Inflammatory macrophage treated with lipopolysaccharide for 1 hour (primary cell): Measurements from ENCODE around the gene CDH4.

Source experiments
- DNase-seq, 2 donors: peaks; one replicate each; pipeline ENCODE4 v3.0.0-alpha.2; 2020 to 2022

The CDH4 gene

GRCh38 chr20:61588411-61589385 lies 336.6 kb downstream of the CDH4 start:
- DNase-seq = no peak

DNA sequence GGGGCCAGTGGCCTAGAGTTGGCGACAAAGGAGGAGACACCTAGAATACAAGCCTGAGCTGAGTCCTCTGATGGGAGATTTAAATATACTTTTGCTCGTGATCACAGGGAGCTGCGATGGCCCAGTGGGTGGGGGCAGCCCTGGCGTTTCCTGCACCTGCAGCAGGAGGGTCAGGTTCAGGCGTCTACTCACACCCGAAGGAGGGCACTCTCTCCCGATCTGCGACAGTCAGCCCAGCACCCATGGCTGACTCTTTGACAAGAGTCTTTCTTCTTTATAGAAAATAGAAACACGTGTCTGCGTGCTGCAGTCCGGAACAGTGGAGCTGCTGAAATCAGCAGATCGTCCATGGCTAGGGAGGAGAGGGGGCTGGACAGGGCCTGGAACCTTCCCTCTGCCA lies 338.2 kb downstream of the CDH4 start:
- DNase-seq = no peak

DNA sequence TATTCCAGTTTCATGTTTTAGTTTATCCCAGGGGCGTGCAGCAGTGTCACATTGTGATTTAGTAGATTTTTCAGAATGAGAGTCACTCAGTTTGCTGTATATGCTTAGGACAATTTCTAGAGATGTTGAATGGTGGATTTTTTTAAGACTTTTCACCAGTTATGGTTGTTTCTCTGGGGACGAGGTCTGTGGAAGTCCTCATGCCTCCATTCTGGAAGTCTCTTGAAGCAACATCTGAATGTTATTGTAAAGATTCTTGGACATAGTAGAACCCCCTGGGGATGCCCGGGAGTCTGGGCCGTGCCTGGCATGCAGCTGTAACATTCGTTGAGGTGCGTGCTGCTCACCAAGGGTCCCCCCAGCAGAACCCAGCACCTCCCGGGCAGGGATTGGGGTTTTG lies 341.5 kb downstream of the CDH4 start:
- no peak for DNase-seq

GRCh38 chr20:61594198-61594597 lies 342.1 kb downstream of the CDH4 start:
- no peak for DNase-seq

- no peak for DNase-seq
These were observed 343.2 kb downstream of the CDH4 start for GRCh38 chr20:61595216-61595615.

GRCh38 chr20:61596687-61597330 lies 344.7 kb downstream of the CDH4 start:
- DNase-seq = no peak

DNA sequence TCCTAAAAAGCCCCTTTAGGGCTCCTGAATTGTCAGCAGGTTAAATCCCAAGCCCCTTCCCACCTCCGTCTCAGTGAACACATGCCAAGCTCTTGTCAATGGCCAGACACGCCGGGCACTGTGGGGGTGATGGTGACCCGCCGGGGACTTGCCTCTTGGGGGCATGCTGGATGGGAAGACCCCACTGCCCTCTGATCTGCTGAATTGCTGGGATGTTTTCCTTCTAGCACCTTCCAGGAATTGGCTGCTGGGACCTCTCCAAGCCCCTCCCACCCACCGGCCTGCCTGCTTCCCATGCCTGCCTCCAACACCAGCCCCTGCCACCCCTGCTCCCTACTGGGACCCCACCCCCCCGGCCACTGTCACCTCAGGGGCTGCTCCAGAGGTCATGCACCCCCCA lies 345.9 kb downstream of the CDH4 start:
- no peak for DNase-seq

GRCh38 chr20:61598586-61598985 lies 346.5 kb downstream of the CDH4 start:
- no peak for DNase-seq

DNA sequence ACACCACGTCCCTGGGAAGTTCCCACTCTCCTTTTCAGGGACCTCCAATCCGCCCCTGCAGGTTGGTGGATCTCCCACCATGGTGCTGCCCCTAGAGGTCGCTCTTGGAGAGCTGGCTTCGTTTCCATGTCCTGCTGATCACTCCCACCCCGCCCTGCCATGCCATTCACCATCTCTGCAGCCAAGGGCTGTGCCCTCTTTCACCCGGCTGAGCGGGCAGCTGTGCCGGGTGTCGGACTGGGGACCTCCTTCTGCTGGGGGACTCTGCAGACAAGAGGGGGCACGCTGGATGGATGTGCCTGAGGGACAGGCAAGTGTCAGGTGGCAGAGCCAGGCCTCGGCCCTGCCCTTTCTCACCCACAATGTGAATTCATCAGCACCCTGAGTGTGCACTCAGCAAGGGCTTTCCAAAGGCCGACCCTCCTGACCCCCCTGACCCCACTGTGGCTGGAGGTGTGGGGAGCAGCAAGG lies 347.0 kb downstream of the CDH4 start:
- no peak for DNase-seq

DNA sequence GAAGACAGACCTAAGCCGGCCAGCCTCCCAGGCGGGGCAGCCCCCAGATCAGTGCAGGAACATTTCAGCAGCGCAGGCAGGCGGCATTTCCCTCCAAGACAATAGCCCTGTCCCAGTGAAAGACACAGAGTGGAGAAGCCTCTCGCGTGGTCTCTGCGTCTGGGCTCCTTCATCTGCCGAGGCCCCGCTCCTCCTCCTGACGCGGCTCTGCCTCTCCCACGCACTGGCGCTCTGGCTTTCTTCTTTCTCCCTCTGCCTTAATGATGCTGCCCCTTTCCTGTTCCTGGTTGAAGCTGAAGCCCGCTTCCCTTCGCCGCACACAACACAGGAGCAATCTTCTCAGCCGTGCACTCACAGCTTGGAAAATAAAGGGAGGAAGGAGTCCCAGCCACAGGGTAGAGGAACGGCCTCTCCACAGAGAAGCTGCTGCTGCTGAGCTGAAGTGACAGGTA lies 347.5 kb downstream of the CDH4 start:
- no peak for DNase-seq

DNA sequence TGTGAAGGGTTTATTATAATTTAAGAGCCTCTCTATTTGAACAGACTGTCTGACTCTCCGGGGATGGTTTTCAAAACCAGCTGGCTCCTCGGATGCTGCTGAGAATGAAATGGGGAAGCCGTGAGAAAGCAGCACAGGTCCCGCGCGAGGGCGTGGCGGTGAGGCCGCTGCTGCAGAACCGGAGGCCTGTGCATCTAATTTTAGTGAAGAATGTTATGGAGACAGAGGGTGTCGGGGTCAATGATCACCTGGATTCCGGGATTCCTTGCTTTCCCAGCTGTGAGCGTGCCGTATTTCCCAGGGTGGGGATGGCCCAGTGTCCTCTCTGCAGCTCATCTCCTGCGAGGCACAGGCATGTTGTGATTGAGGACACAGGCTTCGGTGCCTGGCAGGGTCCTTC lies 348.0 kb downstream of the CDH4 start:
- DNase-seq = no peak

DNA sequence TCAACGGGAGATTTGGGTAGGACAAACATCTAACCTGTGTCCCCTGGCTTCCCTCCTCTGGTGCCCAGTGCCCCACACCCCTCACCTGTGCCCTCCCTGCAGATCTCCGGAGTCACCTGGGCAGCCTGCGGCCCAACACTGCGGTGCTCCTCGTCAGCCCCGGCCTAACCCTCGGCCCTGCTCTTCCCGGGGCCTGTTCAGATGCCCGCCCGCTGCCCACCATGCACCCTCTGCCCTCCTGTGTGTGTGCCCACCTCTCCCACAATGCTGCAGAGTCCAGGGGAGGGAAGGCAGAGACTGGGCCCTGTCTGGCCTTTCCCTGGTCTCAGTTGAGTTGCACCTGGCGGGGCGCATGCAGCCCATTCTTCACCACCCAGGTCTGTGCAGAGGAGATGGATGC lies 349.3 kb downstream of the CDH4 start:
- DNase-seq = no peak

DNA sequence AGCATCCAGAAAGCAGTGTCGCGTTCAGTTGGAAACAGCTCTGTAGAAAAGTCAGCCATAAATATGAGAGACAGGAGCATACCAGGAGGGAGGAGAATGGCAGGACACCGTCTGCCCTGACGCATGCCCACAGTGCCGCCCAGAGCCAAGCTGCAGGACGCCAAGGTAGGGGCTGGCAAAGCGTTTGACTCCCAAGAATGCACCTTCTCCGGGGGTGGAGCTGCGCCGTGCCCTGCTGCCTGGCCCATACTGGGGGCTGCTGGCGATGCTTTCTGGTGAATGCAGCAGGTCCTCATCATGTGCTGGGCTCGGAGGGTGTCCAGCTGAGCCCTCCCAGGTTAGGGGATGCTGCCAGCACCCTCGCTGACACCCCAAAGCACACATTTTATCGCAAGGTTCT lies 349.8 kb downstream of the CDH4 start:
- no peak for DNase-seq

- DNase-seq = no peak
These were observed 351.7 kb downstream of the CDH4 start for GRCh38 chr20:61603715-61604114.

GRCh38 chr20:61604549-61604948 lies 352.5 kb downstream of the CDH4 start:
- DNase-seq = no peak

GRCh38 chr20:61605283-61605682 lies 353.2 kb downstream of the CDH4 start:
- no peak for DNase-seq

GRCh38 chr20:61605862-61606557 lies 353.9 kb downstream of the CDH4 start:
- DNase-seq = no peak

GRCh38 chr20:61608275-61609085 lies 356.4 kb downstream of the CDH4 start:
- no peak for DNase-seq

DNA sequence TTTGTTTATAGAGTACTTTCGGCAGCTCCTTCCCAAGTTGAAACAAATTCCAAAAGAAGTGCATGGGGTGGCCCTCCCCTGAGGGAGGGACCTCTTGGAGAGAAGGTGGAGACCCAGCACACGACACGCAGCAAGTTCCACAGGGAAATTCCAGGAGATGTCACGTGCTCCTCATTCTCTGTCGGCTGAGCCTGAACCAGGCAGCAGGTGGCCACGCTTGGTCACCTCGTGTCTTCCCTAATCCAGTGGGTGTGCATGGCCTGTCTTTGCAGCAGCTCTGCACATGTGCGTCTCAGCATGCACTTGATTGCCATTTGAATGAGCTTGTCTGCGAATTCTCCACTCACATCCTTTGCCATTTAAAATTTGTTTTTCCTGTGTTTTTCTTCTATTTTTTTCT lies 357.4 kb downstream of the CDH4 start:
- no peak for DNase-seq

- no peak for DNase-seq
These were observed 359.5 kb downstream of the CDH4 start for GRCh38 chr20:61611401-61612180.

GRCh38 chr20:61613917-61614705 lies 362.1 kb downstream of the CDH4 start:
- no peak for DNase-seq
